HUES64 (cell line): ENCODE measurements around the gene FMNL2. TPM values are rescaled to one million over a fixed set of nuclear protein-coding genes. Genes with fewer than 3 reads are reported as not detected.
A peak's percentile ranks its signal among the peaks of the same experiment; 100 is the strongest.

Experiments used
- H3K27ac ChIP-seq: 2 replicates; pipeline ENCODE4 v1.7.0; 2013; ENCODE audit warnings: low read depth, low read length, inconsistent platforms
- H3K27me3 ChIP-seq: 2 replicates; pipeline ENCODE4 v1.6.1; 2013; ENCODE audit warnings: mild to moderate bottlenecking, low read length; ENCODE audit not compliant: insufficient read depth
- H3K36me3 ChIP-seq: 2 replicates; pipeline ENCODE4 v1.6.1; 2013; ENCODE audit warnings: mild to moderate bottlenecking, low read length; ENCODE audit not compliant: insufficient read depth
- H3K4me1 ChIP-seq: 2 replicates; pipeline ENCODE4 v1.6.1; 2013; ENCODE audit warnings: mild to moderate bottlenecking, low read length, moderate library complexity; ENCODE audit not compliant: insufficient read depth
- H3K4me3 ChIP-seq: 2 replicates; pipeline ENCODE4 v1.5.1; 2013; ENCODE audit warnings: mild to moderate bottlenecking, low read length, moderate library complexity
- H3K9ac ChIP-seq: 2 replicates; pipeline ENCODE4 v1.6.1; 2013; ENCODE audit warnings: mild to moderate bottlenecking, low read depth, low read length
- H3K9me3 ChIP-seq: 2 replicates; pipeline ENCODE4 v1.6.1; 2013; ENCODE audit warnings: low read depth, low read length; ENCODE audit not compliant: insufficient read depth
- WGBS: fragments of 150-250, 120-280 bp; methylation state at CpG from one replicate; pipeline ENCODE4 v1.1.7; 2013; ENCODE audit warnings: missing lambda C conversion rate; 5-methylcytosine and 5-hydroxymethylcytosine counted together
- polyA plus RNA-seq, 2 experiments: library from polyadenylated mRNA; stranded (reverse); fragments of 50-300 nt; gene quantifications; one replicate each; pipeline ENCODE4 v1.2.3, GENCODE V29; 2013

Gene FMNL2
- polyA plus RNA-seq (2013, experiment 1 of 2): 26.1 TPM
- 32.8 TPM for polyA plus RNA-seq (2013, experiment 2 of 2)

GRCh38 chr2:152335016-152335725 lies at the start of gene FMNL2:
Gene FMNL2 (plus strand): TSS chr2:152335174.
- H3K27ac ChIP-seq: peak within 1 kb of the TSS; percentile 77; the same call in 1 of the 2 replicates
- H3K4me3 ChIP-seq: peak within 1 kb of the TSS; percentile 94
- H3K4me1 ChIP-seq: peaks cover 23% of the 10 kb centered on the region
- under 1% methylated on average over 85 of the region's 85 CpGs for WGBS
- H3K9me3 ChIP-seq: no peaks in the 10 kb centered on the region
- peaks cover 9% of the 10 kb centered on the region; the same call in 1 of the 2 replicates for H3K27me3 ChIP-seq
- no peaks in the 10 kb centered on the region for H3K36me3 ChIP-seq
- H3K9ac ChIP-seq: peak within 1 kb of the TSS; percentile 87

GRCh38 chr2:152292991-152293390 lies 42.0 kb upstream of the FMNL2 start:
- H3K9me3 ChIP-seq: no peaks in the 10 kb centered on the region
- no peaks in the 10 kb centered on the region for H3K36me3 ChIP-seq
- no peak overlapping the region for H3K4me3 ChIP-seq
- H3K4me1 ChIP-seq: no peaks in the 10 kb centered on the region
- no peaks in the 10 kb centered on the region for H3K27me3 ChIP-seq
- H3K9ac ChIP-seq: no peak overlapping the region
- no peak overlapping the region for H3K27ac ChIP-seq

GRCh38 chr2:152297715-152298114 lies 37.3 kb upstream of the FMNL2 start:
- Histone ChIP-seq H3K4me1 (no peaks in the 10 kb centered on the region), H3K27me3 (no peaks in the 10 kb centered on the region), H3K36me3 (no peaks in the 10 kb centered on the region), H3K27ac (no peak overlapping the region), H3K9me3 (no peaks in the 10 kb centered on the region), H3K4me3 (no peak overlapping the region), H3K9ac (no peak overlapping the region)
- WGBS: 95% methylated on average over 2 of the region's 2 CpGs

GRCh38 chr2:152298754-152299153 lies 36.2 kb upstream of the FMNL2 start:
- no peaks in the 10 kb centered on the region for H3K36me3 ChIP-seq
- H3K9me3 ChIP-seq: no peaks in the 10 kb centered on the region
- no peak overlapping the region for H3K4me3 ChIP-seq
- no peaks in the 10 kb centered on the region for H3K4me1 ChIP-seq
- 66% methylated on average over 1 of the region's 1 CpG for WGBS
- H3K9ac ChIP-seq: no peak overlapping the region
- no peak overlapping the region for H3K27ac ChIP-seq
- H3K27me3 ChIP-seq: no peaks in the 10 kb centered on the region

- 90% methylated on average over 3 of the region's 3 CpGs for WGBS
- no peaks in the 10 kb centered on the region for H3K27me3 ChIP-seq
Measured at GRCh38 chr2:152301131-152301530, 33.8 kb upstream of the FMNL2 start.

GRCh38 chr2:152303951-152304350 lies 31.0 kb upstream of the FMNL2 start:
- WGBS: 98% methylated on average over 2 of the region's 2 CpGs
- H3K27ac ChIP-seq: no peak overlapping the region
- H3K9me3 ChIP-seq: no peaks in the 10 kb centered on the region
- H3K4me3 ChIP-seq: no peak overlapping the region
- no peaks in the 10 kb centered on the region for H3K4me1 ChIP-seq
- H3K27me3 ChIP-seq: no peaks in the 10 kb centered on the region
- H3K36me3 ChIP-seq: no peaks in the 10 kb centered on the region
- H3K9ac ChIP-seq: no peak overlapping the region

More at GRCh38 chr2:152301131-152301530, 33.8 kb upstream of the FMNL2 start:
- no peak overlapping the region for H3K27ac ChIP-seq
- H3K9me3 ChIP-seq: no peaks in the 10 kb centered on the region
- no peak overlapping the region for H3K4me3 ChIP-seq
- no peaks in the 10 kb centered on the region for H3K4me1 ChIP-seq
- no peaks in the 10 kb centered on the region for H3K36me3 ChIP-seq
- H3K9ac ChIP-seq: no peak overlapping the region

GRCh38 chr2:152304836-152305235 lies 30.1 kb upstream of the FMNL2 start:
- Histone ChIP-seq H3K9ac (no peak overlapping the region), H3K27me3 (no peaks in the 10 kb centered on the region), H3K36me3 (no peaks in the 10 kb centered on the region), H3K4me1 (no peaks in the 10 kb centered on the region), H3K4me3 (no peak overlapping the region), H3K9me3 (no peaks in the 10 kb centered on the region), H3K27ac (no peak overlapping the region)
- 96% methylated on average over 1 of the region's 1 CpG for WGBS

GRCh38 chr2:152307863-152308262 lies 27.1 kb upstream of the FMNL2 start:
- no peak overlapping the region for H3K4me3 ChIP-seq
- no peaks in the 10 kb centered on the region for H3K4me1 ChIP-seq
- H3K9me3 ChIP-seq: no peaks in the 10 kb centered on the region
- no peaks in the 10 kb centered on the region for H3K36me3 ChIP-seq
- 84% methylated on average over 1 of the region's 1 CpG for WGBS
- no peak overlapping the region for H3K27ac ChIP-seq
- H3K9ac ChIP-seq: no peak overlapping the region
- no peaks in the 10 kb centered on the region for H3K27me3 ChIP-seq

GRCh38 chr2:152309352-152310214 lies 25.4 kb upstream of the FMNL2 start:
- H3K4me3 ChIP-seq: no peak overlapping the region
- H3K27me3 ChIP-seq: no peaks in the 10 kb centered on the region
- 90% methylated on average over 12 of the region's 13 CpGs for WGBS
- no peaks in the 10 kb centered on the region for H3K36me3 ChIP-seq
- H3K4me1 ChIP-seq: no peaks in the 10 kb centered on the region
- no peak overlapping the region for H3K9ac ChIP-seq
- H3K9me3 ChIP-seq: no peaks in the 10 kb centered on the region
- H3K27ac ChIP-seq: no peak overlapping the region

- no peak overlapping the region for H3K9ac ChIP-seq
- no peaks in the 10 kb centered on the region for H3K27me3 ChIP-seq
- no peaks in the 10 kb centered on the region for H3K9me3 ChIP-seq
- H3K4me1 ChIP-seq: no peaks in the 10 kb centered on the region
- 93% methylated on average over 3 of the region's 3 CpGs for WGBS
- H3K27ac ChIP-seq: no peak overlapping the region
- no peak overlapping the region for H3K4me3 ChIP-seq
- H3K36me3 ChIP-seq: no peaks in the 10 kb centered on the region
Measured at GRCh38 chr2:152319822-152320570, 15.0 kb upstream of the FMNL2 start.

GRCh38 chr2:152320814-152321213 lies 14.2 kb upstream of the FMNL2 start:
- Histone ChIP-seq H3K4me1 (no peaks in the 10 kb centered on the region), H3K9ac (no peak overlapping the region), H3K9me3 (no peaks in the 10 kb centered on the region), H3K4me3 (no peak overlapping the region), H3K36me3 (no peaks in the 10 kb centered on the region), H3K27ac (no peak overlapping the region), H3K27me3 (no peaks in the 10 kb centered on the region)
- 92% methylated on average over 5 of the region's 5 CpGs for WGBS
